ENCODE data around the gene MYO16. TPM values are rescaled to one million over a fixed set of nuclear protein-coding genes. Genes with fewer than 3 reads are reported as not detected.
"Not testable (repeated sequence)": the region's sequence is repeated elsewhere in the genome, so short reads cannot be mapped to it uniquely, and the experiment has no call there.

MYO16 gene
- total and polyA plus RNA-seq, 2 donors = 0.16 to 0.19 TPM

GRCh38 chr13:109215377-109215776 lies 586.0 kb downstream of the MYO16 start:
- H3K9me3 ChIP-seq (ENCODE audit: control insufficient read depth in 2 of 2, insufficient read depth in 1 of 2, low read length in 1 of 2) = no peaks in the 10 kb centered on the region
- no peaks in the 10 kb centered on the region for H3K36me3 ChIP-seq (ENCODE audit: control insufficient read depth in 2 of 2, insufficient read depth in 2 of 2, low read length in 1 of 2)
- DNase-seq (ENCODE audit: low read depth in 6 of 9, low spot score in 9 of 9) = peak in 1 of 9 donors; percentile 19
- no peaks in the 10 kb centered on the region for H3K4me1 ChIP-seq (ENCODE audit: control insufficient read depth in 2 of 2, insufficient read depth in 2 of 2, low read length in 2 of 2)
- WGBS = 93% methylated on average over 2 of the region's 2 CpGs
- no peak overlapping the region for H3K4me3 ChIP-seq (ENCODE audit: low read length in 2 of 2)
- H3K27me3 ChIP-seq (ENCODE audit: control insufficient read depth in 2 of 2, insufficient read depth in 1 of 2, low read length in 1 of 2) = no peaks in the 10 kb centered on the region
- H3K27ac ChIP-seq (ENCODE audit: low read depth in 1 of 2, low read length in 1 of 2) = no peak overlapping the region

- H3K27me3 ChIP-seq (ENCODE audit: control insufficient read depth in 2 of 2, insufficient read depth in 1 of 2, low read length in 1 of 2); H3K27ac ChIP-seq (ENCODE audit: low read depth in 1 of 2, low read length in 1 of 2); H3K9me3 ChIP-seq (ENCODE audit: control insufficient read depth in 2 of 2, insufficient read depth in 1 of 2, low read length in 1 of 2); H3K4me3 ChIP-seq (ENCODE audit: low read length in 2 of 2); H3K4me1 ChIP-seq (ENCODE audit: control insufficient read depth in 2 of 2, insufficient read depth in 2 of 2, low read length in 2 of 2); H3K36me3 ChIP-seq (ENCODE audit: control insufficient read depth in 2 of 2, insufficient read depth in 2 of 2, low read length in 1 of 2): not testable (repeated sequence)
- peak in 1 of 9 donors; percentile 23 for DNase-seq (ENCODE audit: low read depth in 6 of 9, low spot score in 9 of 9)
- 80% methylated on average over 2 of the region's 2 CpGs for WGBS
Observed at GRCh38 chr13:109217510-109217909, 588.1 kb downstream of the MYO16 start.

- 95% methylated on average over 3 of the region's 3 CpGs for WGBS
- no peaks in the 10 kb centered on the region for H3K36me3 ChIP-seq (ENCODE audit: control insufficient read depth in 2 of 2, insufficient read depth in 2 of 2, low read length in 1 of 2)
- DNase-seq (ENCODE audit: low read depth in 6 of 9, low spot score in 9 of 9) = no peak
- no peak overlapping the region for H3K4me3 ChIP-seq (ENCODE audit: low read length in 2 of 2)
- no peak overlapping the region for H3K27ac ChIP-seq (ENCODE audit: low read depth in 1 of 2, low read length in 1 of 2)
- no peaks in the 10 kb centered on the region for H3K27me3 ChIP-seq (ENCODE audit: control insufficient read depth in 2 of 2, insufficient read depth in 1 of 2, low read length in 1 of 2)
- H3K4me1 ChIP-seq (ENCODE audit: control insufficient read depth in 2 of 2, insufficient read depth in 2 of 2, low read length in 2 of 2) = no peaks in the 10 kb centered on the region
- H3K9me3 ChIP-seq (ENCODE audit: control insufficient read depth in 2 of 2, insufficient read depth in 1 of 2, low read length in 1 of 2) = no peaks in the 10 kb centered on the region
Observed at GRCh38 chr13:109220631-109221030, 591.2 kb downstream of the MYO16 start.

- DNase-seq (ENCODE audit: low read depth in 6 of 9, low spot score in 9 of 9) = no peak
- no peaks in the 10 kb centered on the region for H3K27me3 ChIP-seq (ENCODE audit: control insufficient read depth in 2 of 2, insufficient read depth in 1 of 2, low read length in 1 of 2)
- whole genome bisulfite sequencing = 81% methylated on average over 4 of the region's 4 CpGs
- H3K4me1 ChIP-seq (ENCODE audit: control insufficient read depth in 2 of 2, insufficient read depth in 2 of 2, low read length in 2 of 2) = no peaks in the 10 kb centered on the region
- no peaks in the 10 kb centered on the region for H3K36me3 ChIP-seq (ENCODE audit: control insufficient read depth in 2 of 2, insufficient read depth in 2 of 2, low read length in 1 of 2)
- H3K9me3 ChIP-seq (ENCODE audit: control insufficient read depth in 2 of 2, insufficient read depth in 1 of 2, low read length in 1 of 2) = no peaks in the 10 kb centered on the region
- no peak overlapping the region for H3K27ac ChIP-seq (ENCODE audit: low read depth in 1 of 2, low read length in 1 of 2)
- no peak overlapping the region for H3K4me3 ChIP-seq (ENCODE audit: low read length in 2 of 2)
Observed at GRCh38 chr13:109224033-109224432, 594.6 kb downstream of the MYO16 start.

GRCh38 chr13:109226631-109227030 lies 597.2 kb downstream of the MYO16 start:
- Histone ChIP-seq H3K27ac (ENCODE audit: low read depth in 1 of 2, low read length in 1 of 2) (no peak overlapping the region), H3K4me1 (ENCODE audit: control insufficient read depth in 2 of 2, insufficient read depth in 2 of 2, low read length in 2 of 2) (no peaks in the 10 kb centered on the region), H3K9me3 (ENCODE audit: control insufficient read depth in 2 of 2, insufficient read depth in 1 of 2, low read length in 1 of 2) (no peaks in the 10 kb centered on the region), H3K27me3 (ENCODE audit: control insufficient read depth in 2 of 2, insufficient read depth in 1 of 2, low read length in 1 of 2) (no peaks in the 10 kb centered on the region), H3K36me3 (ENCODE audit: control insufficient read depth in 2 of 2, insufficient read depth in 2 of 2, low read length in 1 of 2) (no peaks in the 10 kb centered on the region), H3K4me3 (ENCODE audit: low read length in 2 of 2) (no peak overlapping the region)
- no peak for DNase-seq (ENCODE audit: low read depth in 6 of 9, low spot score in 9 of 9)
- WGBS = 87% methylated on average over 1 of the region's 1 CpG

- 69% methylated on average over 5 of the region's 5 CpGs for WGBS
- H3K9me3 ChIP-seq (ENCODE audit: control insufficient read depth in 2 of 2, insufficient read depth in 1 of 2, low read length in 1 of 2) = no peaks in the 10 kb centered on the region
- no peaks in the 10 kb centered on the region for H3K36me3 ChIP-seq (ENCODE audit: control insufficient read depth in 2 of 2, insufficient read depth in 2 of 2, low read length in 1 of 2)
- no peak overlapping the region for H3K27ac ChIP-seq (ENCODE audit: low read depth in 1 of 2, low read length in 1 of 2)
- no peak overlapping the region for H3K4me3 ChIP-seq (ENCODE audit: low read length in 2 of 2)
- no peak for DNase-seq (ENCODE audit: low read depth in 6 of 9, low spot score in 9 of 9)
- H3K27me3 ChIP-seq (ENCODE audit: control insufficient read depth in 2 of 2, insufficient read depth in 1 of 2, low read length in 1 of 2) = no peaks in the 10 kb centered on the region
- no peaks in the 10 kb centered on the region for H3K4me1 ChIP-seq (ENCODE audit: control insufficient read depth in 2 of 2, insufficient read depth in 2 of 2, low read length in 2 of 2)
Observed at GRCh38 chr13:109227344-109227940, 598.0 kb downstream of the MYO16 start.

GRCh38 chr13:109228211-109228610 lies 598.8 kb downstream of the MYO16 start:
- DNase-seq (ENCODE audit: low read depth in 6 of 9, low spot score in 9 of 9) = no peak
- H3K27me3 ChIP-seq (ENCODE audit: control insufficient read depth in 2 of 2, insufficient read depth in 1 of 2, low read length in 1 of 2) = no peaks in the 10 kb centered on the region
- H3K36me3 ChIP-seq (ENCODE audit: control insufficient read depth in 2 of 2, insufficient read depth in 2 of 2, low read length in 1 of 2) = no peaks in the 10 kb centered on the region
- no peaks in the 10 kb centered on the region for H3K4me1 ChIP-seq (ENCODE audit: control insufficient read depth in 2 of 2, insufficient read depth in 2 of 2, low read length in 2 of 2)
- no peak overlapping the region for H3K4me3 ChIP-seq (ENCODE audit: low read length in 2 of 2)
- WGBS = 93% methylated on average over 3 of the region's 3 CpGs
- H3K27ac ChIP-seq (ENCODE audit: low read depth in 1 of 2, low read length in 1 of 2) = no peak overlapping the region
- no peaks in the 10 kb centered on the region for H3K9me3 ChIP-seq (ENCODE audit: control insufficient read depth in 2 of 2, insufficient read depth in 1 of 2, low read length in 1 of 2)

GRCh38 chr13:109231888-109232287 lies 602.5 kb downstream of the MYO16 start:
- H3K4me3 ChIP-seq (ENCODE audit: low read length in 2 of 2) = no peak overlapping the region
- H3K27me3 ChIP-seq (ENCODE audit: control insufficient read depth in 2 of 2, insufficient read depth in 1 of 2, low read length in 1 of 2) = no peaks in the 10 kb centered on the region
- no peak overlapping the region for H3K27ac ChIP-seq (ENCODE audit: low read depth in 1 of 2, low read length in 1 of 2)
- no peaks in the 10 kb centered on the region for H3K9me3 ChIP-seq (ENCODE audit: control insufficient read depth in 2 of 2, insufficient read depth in 1 of 2, low read length in 1 of 2)
- no peak for DNase-seq (ENCODE audit: low read depth in 6 of 9, low spot score in 9 of 9)
- WGBS = 97% methylated on average over 1 of the region's 1 CpG
- no peaks in the 10 kb centered on the region for H3K36me3 ChIP-seq (ENCODE audit: control insufficient read depth in 2 of 2, insufficient read depth in 2 of 2, low read length in 1 of 2)
- H3K4me1 ChIP-seq (ENCODE audit: control insufficient read depth in 2 of 2, insufficient read depth in 2 of 2, low read length in 2 of 2) = no peaks in the 10 kb centered on the region

GRCh38 chr13:109233293-109233692 lies 603.9 kb downstream of the MYO16 start:
- Histone ChIP-seq H3K4me3 (ENCODE audit: low read length in 2 of 2) (no peak overlapping the region), H3K36me3 (ENCODE audit: control insufficient read depth in 2 of 2, insufficient read depth in 2 of 2, low read length in 1 of 2) (no peaks in the 10 kb centered on the region), H3K27me3 (ENCODE audit: control insufficient read depth in 2 of 2, insufficient read depth in 1 of 2, low read length in 1 of 2) (no peaks in the 10 kb centered on the region), H3K4me1 (ENCODE audit: control insufficient read depth in 2 of 2, insufficient read depth in 2 of 2, low read length in 2 of 2) (no peaks in the 10 kb centered on the region), H3K9me3 (ENCODE audit: control insufficient read depth in 2 of 2, insufficient read depth in 1 of 2, low read length in 1 of 2) (no peaks in the 10 kb centered on the region), H3K27ac (ENCODE audit: low read depth in 1 of 2, low read length in 1 of 2) (no peak overlapping the region)
- DNase-seq (ENCODE audit: low read depth in 6 of 9, low spot score in 9 of 9) = no peak
- WGBS = 75% methylated on average over 5 of the region's 5 CpGs

- H3K27me3 ChIP-seq (ENCODE audit: control insufficient read depth in 2 of 2, insufficient read depth in 1 of 2, low read length in 1 of 2) = no peaks in the 10 kb centered on the region
- no peaks in the 10 kb centered on the region for H3K36me3 ChIP-seq (ENCODE audit: control insufficient read depth in 2 of 2, insufficient read depth in 2 of 2, low read length in 1 of 2)
- no peaks in the 10 kb centered on the region for H3K9me3 ChIP-seq (ENCODE audit: control insufficient read depth in 2 of 2, insufficient read depth in 1 of 2, low read length in 1 of 2)
- no peak overlapping the region for H3K4me3 ChIP-seq (ENCODE audit: low read length in 2 of 2)
- H3K27ac ChIP-seq (ENCODE audit: low read depth in 1 of 2, low read length in 1 of 2) = no peak overlapping the region
- 76% methylated on average over 6 of the region's 6 CpGs for WGBS
- DNase-seq (ENCODE audit: low read depth in 6 of 9, low spot score in 9 of 9) = no peak
- H3K4me1 ChIP-seq (ENCODE audit: control insufficient read depth in 2 of 2, insufficient read depth in 2 of 2, low read length in 2 of 2) = no peaks in the 10 kb centered on the region
Observed at GRCh38 chr13:109235901-109236300, 606.5 kb downstream of the MYO16 start.
